Lower leg skin (tissue), 4 donors: ENCODE results near the gene DQX1. TPM values are rescaled to one million over a fixed set of nuclear protein-coding genes. Genes with fewer than 3 reads are reported as not detected.
A peak's percentile ranks its signal among the peaks of the same experiment; 100 is the strongest.

ENCODE experiments used
- DNase-seq, 2 donors: peaks; one replicate each; pipeline ENCODE4 v3.0.0-alpha.2; 2019; ENCODE audit warnings: low spot score in 2 of 2
- H3K4me3 ChIP-seq: fragments of 200-600 bp; sonication (generic); 2 replicates; pipeline ENCODE4 v1.5.1; 2017; ENCODE audit warnings: mild to moderate bottlenecking, low read depth; ENCODE audit not compliant: poor library complexity, severe bottlenecking
- CTCF ChIP-seq, 3 donors: fragments of 450-650 bp; IDR thresholded peaks; one replicate each; pipeline ENCODE4 v1.5.1; 2016; ENCODE audit warnings: antibody characterized with exemption in 3 of 3, mild to moderate bottlenecking in 3 of 3, moderate library complexity in 2 of 3
- POLR2A ChIP-seq, 2 donors: fragments of 450-650 bp; IDR thresholded peaks; one replicate each; pipeline ENCODE4 v1.6.1; 2016 to 2017; ENCODE audit warnings: antibody characterized with exemption in 2 of 2, mild to moderate bottlenecking in 1 of 2, moderate library complexity in 1 of 2
- WGBS, 2 donors: methylation state at CpG; one replicate each; pipeline ENCODE4 v1.1.5; 2018; 5-methylcytosine and 5-hydroxymethylcytosine counted together
- intact Hi-C: fragments of 100-400 bp; cut with DNase I; formaldehyde crosslinking; loops from one replicate; pipeline ENCODE4 v1.15.0; 2023; ENCODE audit warnings: low total_unique reads
- total RNA-seq, 4 donors: library from RNA; depleted of rRNA; stranded (reverse); fragments of >200 nt; gene quantifications; one replicate each; pipeline ENCODE4 v1.1.0, GENCODE V29; 2016

DQX1 gene
- total RNA-seq, 4 donors from 2014 or later, result 1.9 to 8.0 (median 6.2) TPM

GRCh38 chr2:74482801-74483674 is 43.0 kb downstream of the DQX1 start, which contains the start of the genes CCDC142 and TTC31:
Gene CCDC142, minus strand, starts transcription at chr2:74482998. Its CDS starts 161 bp downstream, at chr2:74482837.
Gene TTC31, plus strand, starts transcription at chr2:74483081. Its CDS starts 15 bp downstream, at chr2:74483096.
- TF ChIP-seq CTCF (IDR thresholded peaks at IDR 0.05), result peak in 1 of 3 donors; percentile 84
- no peak for TF ChIP-seq POLR2A (IDR thresholded peaks at IDR 0.05)
- 0 to 1% methylated on average over 35 to 49 of the region's 50 CpGs for WGBS, 2 donors
- peak; percentile 98 to 100 for DNase-seq
- peak within 1 kb of the TSS; percentile 82 for H3K4me3 ChIP-seq
- intact Hi-C loops, result loop anchor here (5.0 kb wide), 1 partner anchor 104 kb away; no protein-coding TSS in a partner anchor

DNA sequence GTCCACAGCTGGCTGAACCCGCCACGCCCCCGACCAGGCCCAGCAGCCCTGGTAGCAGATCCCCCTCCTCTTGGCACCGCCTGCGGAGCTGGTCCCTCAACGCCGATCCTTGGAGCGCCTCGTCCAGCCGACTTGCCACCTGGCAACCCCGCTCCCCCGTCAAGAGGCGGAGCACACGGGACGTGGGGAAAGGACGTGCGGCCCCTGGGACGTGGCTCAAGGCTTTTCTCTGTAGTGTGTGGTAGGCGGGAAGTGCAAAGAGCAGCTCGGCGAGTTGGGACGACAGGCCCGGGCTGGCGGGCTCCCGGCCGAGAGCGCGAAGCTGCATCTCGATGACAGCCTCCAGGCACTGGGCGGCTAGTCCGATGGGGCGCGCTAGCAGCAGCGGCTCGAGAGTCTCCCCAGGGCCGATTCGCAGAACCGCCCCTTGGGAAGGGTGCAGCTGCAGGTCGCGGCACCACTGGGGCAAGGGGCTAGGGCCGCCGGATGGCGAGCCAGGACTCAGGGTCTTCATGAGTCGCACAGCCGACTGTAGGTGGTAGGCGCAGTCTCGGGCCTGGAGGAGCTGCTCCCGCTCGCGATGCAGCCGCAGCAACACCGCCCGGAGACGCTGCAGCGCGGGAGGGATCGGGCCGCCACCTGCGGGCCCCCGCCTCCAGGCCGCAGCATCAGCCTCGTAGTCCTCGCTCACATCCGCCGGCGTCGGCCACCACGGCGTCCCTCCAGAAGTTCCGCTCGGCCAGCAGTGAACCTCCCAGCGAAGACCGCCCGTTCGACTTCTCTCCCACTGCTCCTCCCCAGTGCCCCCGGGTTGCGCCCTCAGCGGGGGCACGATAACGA is 43.9 kb downstream of the DQX1 start:
- intact Hi-C loops, result loop anchor here (5.0 kb wide), 1 partner anchor 105 kb away; no protein-coding TSS in a partner anchor
- H3K4me3 ChIP-seq, result peak overlapping the region; percentile 82
- DNase-seq, result peak in 1 of 2 donors; percentile 92
- 0 to 3% methylated on average over 29 to 62 of the region's 80 CpGs for WGBS, 2 donors
- TF ChIP-seq CTCF (IDR thresholded peaks at IDR 0.05) (no peak), POLR2A (IDR thresholded peaks at IDR 0.05) (no peak)

DNA sequence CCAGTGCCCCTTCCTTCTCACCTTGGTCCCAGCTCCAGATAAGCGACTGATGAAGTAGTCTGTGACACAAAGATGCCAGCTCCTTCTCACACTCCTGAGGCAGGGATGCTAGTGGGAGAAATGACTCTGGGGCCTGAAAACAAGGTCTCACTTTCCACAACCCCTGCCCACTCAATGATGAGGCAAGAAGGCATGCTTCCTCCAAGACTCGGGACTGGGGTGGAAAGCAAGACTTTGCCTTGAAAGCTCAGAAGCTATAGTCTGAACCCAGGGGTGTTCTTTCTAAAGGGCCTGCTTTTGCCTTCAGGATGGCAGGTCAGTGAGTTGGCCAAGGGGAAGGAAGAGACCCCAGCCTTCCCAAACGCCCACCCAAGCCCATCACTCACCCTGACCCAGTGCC is 44.6 kb downstream of the DQX1 start:
- DNase-seq, result no peak
- peak overlapping the region; percentile 82 for H3K4me3 ChIP-seq
- no peak for TF ChIP-seq CTCF (IDR thresholded peaks at IDR 0.05)
- 46 to 54% methylated on average over 3 of the region's 3 CpGs for WGBS, 2 donors
- intact Hi-C loops, result loop anchor here (5.0 kb wide), 1 partner anchor 106 kb away; no protein-coding TSS in a partner anchor

- intact Hi-C loops, result no loop called here
- 90 to 93% methylated on average over 5 of the region's 5 CpGs for WGBS, 2 donors
- no peak overlapping the region for H3K4me3 ChIP-seq
- no peak for DNase-seq
- TF ChIP-seq CTCF (IDR thresholded peaks at IDR 0.05), result no peak
Observed at GRCh38 chr2:74474899-74475298, 51.1 kb downstream of the DQX1 start.

DNA sequence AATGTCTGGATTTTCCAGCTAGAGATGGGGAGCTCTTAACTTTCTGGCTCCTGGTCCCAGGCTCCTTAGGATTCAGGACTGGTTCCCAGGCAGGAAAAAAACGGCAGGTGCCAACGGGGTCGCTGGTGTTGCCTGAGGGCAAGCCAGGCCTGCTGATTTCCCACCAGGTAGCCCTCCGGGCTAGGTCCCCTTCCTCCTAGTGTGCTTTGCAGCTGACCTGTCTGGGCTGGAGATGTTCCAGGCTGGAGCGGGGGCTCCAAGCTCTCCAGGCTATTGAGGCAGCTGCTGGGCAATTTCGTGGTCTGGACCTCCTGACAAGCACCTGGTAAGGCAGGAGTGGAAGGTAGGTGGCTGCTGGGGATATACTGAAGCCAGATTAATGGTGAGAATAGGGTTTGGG is 51.5 kb downstream of the DQX1 start:
- intact Hi-C loops, result no loop called here
- DNase-seq, result no peak
- no peak overlapping the region for H3K4me3 ChIP-seq
- 87 to 90% methylated on average over 6 of the region's 6 CpGs for WGBS, 2 donors
- TF ChIP-seq POLR2A (IDR thresholded peaks at IDR 0.05) (no peak), CTCF (IDR thresholded peaks at IDR 0.05) (no peak)
